GM10266 (cell line): ENCODE data around the gene STAG3.
A peak's percentile ranks its signal among the peaks of the same experiment; 100 is the strongest.
"Not testable (repeated sequence)": the region's sequence is repeated elsewhere in the genome, so short reads cannot be mapped to it uniquely, and the experiment has no call there.

Experiments
- DNase-seq: peaks from one replicate; pipeline ENCODE4 v3.0.0; 2012; ENCODE audit errors: extremely low spot score
- CTCF ChIP-seq: IDR thresholded peaks from 2 replicates; pipeline ENCODE4 v1.5.1; 2012; ENCODE audit warnings: mild to moderate bottlenecking, low read depth; ENCODE audit not compliant: control insufficient read depth, insufficient read depth; ENCODE audit errors: missing control alignments

STAG3 gene

DNA sequence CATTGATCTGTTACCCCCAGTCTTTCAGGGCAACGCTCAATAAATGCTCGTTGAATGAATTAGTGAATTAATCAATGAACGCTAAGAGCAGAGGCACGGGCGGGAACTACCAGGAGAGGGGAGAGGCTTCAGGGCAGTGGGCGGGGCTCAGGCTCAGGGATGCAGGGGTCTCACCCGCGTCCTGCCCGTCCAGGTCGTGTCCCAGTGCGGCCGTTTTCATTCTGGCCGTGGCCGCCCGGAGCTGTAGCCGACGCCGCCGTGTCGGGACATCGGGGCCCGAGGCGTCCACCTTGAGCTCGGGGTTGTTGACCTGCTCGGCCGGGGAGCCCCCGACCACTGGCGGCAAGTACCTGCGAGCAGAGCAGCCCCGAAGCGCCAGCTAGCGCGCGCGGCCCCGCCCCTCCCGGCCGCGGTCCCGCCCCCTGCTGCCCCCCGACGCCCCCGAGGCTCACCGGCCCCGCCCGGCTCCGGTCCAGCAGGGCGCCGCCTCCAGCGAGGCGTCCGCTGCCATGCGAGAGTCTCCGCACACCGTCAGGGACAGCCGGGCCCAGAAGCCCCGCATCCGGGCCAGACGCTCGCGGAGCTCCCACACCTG, 6.5 kb upstream of the STAG3 start:
- DNase-seq: peak; percentile 62
- no peak for TF ChIP-seq CTCF

DNA sequence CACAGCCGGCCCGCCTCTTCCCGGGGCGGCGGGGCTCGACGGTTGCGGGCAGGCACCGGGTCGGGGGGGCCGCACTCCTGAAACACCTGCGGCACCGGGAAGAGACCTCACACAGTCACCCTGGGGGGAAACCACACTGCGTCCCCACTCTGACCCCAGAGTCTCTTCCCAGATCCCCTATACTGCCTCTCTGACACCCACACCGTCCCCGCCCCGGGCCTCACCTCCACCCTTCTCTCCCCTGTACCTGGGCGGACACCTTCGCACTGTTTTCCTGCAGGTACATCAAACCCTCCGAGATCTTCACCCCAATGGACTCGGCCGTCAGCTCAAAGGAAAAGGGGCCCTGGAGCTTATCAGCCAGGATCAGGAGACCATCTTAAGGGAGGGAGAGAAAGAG, 5.9 kb upstream of the STAG3 start:
- DNase-seq: peak; percentile 28
- no peak for TF ChIP-seq CTCF

DNA sequence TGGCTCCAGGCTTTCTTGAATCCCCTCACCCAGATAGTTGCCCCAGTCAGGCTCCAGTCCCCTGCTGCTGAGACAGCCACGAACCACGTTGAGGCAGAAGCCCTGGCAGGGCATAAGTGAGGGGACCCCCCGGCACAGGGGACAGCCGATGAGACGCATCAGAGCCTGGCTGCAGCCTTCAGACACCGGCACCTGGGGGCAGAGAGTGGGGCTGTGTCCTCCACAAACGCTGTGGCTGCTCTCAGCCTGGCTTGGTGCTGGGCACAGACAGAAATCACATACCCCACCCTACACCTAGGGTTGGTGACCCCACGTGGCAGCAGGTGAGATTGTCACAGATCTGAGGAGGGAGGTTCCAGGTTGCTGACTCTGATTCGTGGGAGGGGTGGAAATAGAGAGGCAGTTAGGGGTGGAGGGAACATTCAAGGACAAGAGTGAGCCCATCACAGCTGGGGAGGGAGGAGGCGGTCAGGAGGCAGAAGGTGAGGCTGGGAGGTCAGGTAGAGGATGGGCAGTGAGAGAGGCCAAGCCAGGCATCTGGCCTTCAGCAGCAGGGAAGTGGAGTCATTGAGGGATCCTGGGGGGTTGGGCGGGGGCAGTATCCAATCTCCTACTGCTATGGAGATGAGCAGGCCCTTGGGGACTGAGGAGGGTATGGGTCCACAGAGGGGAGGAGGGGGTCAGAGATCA, 3.8 kb upstream of the STAG3 start:
- no peak for TF ChIP-seq CTCF
- peak; percentile 25 for DNase-seq

DNA sequence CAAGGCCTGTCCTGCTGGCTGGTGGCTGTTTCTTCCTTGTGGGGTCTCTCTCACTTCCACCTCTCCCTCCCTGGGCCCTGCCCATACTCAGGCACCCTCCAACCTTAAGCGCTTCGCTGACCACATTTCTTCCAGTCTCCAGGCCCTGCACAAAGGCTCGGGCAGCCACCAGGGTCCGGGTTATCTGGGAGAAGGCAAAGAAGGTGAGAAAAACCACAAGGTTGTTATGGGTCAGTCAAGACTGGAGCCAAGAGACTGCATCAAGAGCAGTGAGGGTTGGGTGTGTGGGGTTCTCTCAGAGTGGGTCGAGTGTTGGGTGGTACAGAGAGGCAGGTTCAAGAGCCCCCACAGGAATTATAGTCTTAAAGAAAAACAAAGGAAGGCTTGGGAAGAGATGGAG, 3.1 kb upstream of the STAG3 start:
- no peak for TF ChIP-seq CTCF
- no peak for DNase-seq

GRCh38 chr7:100175296-100175935, 2.3 kb upstream of the STAG3 start:
- DNase-seq: no peak
- no peak for TF ChIP-seq CTCF

DNA sequence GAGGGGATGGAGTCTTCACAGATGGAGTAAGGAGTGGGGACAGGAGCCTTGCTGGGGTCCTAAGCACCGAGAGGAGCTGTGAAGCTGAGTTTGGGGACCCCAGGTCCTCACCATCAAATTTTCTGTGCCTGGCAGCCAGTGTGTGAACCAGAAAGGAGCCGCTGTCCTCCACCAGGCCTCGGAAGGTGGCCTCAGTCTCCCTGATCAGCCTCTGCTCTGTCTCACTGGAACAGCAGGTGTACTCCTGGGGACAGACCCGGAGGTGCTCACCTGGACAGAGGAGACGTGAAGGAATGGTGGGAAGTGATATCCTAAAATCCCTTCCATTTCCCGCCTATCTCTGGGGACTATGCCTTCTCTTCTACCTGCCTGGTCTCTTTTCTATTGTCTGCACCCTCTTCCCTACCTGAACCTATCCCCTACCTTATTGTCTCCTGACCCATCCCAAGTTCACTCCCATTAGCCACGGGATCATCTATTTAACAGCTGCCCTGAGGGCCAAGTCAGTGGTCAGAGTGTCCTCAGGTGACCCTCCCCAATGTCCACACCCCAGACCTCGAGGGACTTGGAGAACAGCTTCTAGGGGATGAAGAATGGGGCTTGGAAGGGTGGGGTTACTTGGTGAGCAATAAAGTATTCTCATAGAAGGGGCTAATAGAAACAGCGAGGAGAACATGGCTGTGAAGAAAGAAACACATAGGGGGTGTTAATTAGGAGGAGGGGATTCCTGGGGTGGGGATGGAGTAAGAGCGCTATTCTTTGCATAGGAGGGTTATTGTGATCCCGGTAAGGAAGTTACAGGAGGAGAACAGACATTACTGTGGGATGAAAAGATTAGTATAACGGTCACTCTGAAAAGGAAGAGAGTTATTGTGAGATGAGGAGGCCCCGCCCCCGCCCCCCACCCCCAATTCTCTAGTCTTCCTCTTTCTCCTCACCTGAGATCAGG, 1.3 kb upstream of the STAG3 start:
- peak; percentile 10 for DNase-seq
- no peak for TF ChIP-seq CTCF

- not testable (repeated sequence) for DNase-seq
These were observed 2.4 kb downstream of the STAG3 start for GRCh38 chr7:100180084-100180483.

DNA sequence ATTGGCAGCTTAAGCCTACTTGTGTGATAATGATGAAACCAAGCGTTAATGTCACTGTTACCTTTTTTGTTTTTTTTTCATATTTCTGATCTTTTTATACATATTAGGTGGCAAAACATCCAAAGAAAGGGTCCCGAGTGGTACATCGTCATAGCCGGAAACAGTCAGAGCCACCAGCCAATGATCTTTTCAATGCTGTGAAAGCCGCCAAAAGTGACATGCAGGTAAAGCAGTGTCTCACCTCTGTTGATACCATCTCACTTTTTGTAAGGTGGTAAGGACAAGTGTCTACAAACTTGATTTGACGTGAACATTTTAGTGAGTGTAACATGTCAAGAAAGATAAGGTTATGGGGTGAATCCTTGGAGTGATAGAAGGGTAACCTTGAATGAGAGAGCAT, 4.9 kb downstream of the STAG3 start:
- DNase-seq: not testable (repeated sequence)

DNA sequence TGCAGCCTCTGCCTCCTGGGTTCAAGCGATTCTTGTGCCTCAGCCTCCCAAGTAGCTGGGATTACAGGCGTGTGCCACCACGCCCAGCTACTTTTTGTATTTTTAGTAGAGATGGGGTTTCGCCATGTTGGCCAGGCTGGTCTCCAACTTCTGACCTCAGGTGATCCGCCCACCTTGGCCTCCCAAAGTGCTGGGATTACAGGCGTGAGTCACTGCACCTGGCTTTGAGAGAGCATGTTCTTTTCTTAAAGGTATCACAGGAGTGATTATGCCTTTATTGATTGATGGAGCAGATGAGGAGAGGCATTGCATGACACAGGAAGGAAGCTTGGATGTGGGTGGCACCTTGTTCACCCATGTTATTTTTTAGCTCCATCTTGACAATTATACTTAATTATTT, 5.4 kb downstream of the STAG3 start:
- not testable (repeated sequence) for DNase-seq
